Glutamatergic neuron (in vitro differentiated cells): ENCODE data around the gene ADD3. TPM values are rescaled to one million over a fixed set of nuclear protein-coding genes. Genes with fewer than 3 reads are reported as not detected.
A peak's percentile ranks its signal among the peaks of the same experiment; 100 is the strongest.

Experiments used
- DNase-seq: peaks from one replicate; pipeline ENCODE4 v3.0.0; 2022
- H3K27ac Mint-ChIP-seq: one replicate; pipeline ENCODE4 v1.8.0; 2020; ENCODE audit warnings: mild to moderate bottlenecking, mixed read lengths, inconsistent platforms; ENCODE audit not compliant: unreplicated experiment
- H3K27me3 Mint-ChIP-seq: one replicate; pipeline ENCODE4 v1.8.0; 2020; ENCODE audit warnings: mild to moderate bottlenecking, moderate library complexity, mixed read lengths, inconsistent platforms; ENCODE audit not compliant: unreplicated experiment
- H3K36me3 Mint-ChIP-seq: one replicate; pipeline ENCODE4 v1.8.0; 2020; ENCODE audit warnings: mild to moderate bottlenecking, mixed read lengths, inconsistent platforms; ENCODE audit not compliant: unreplicated experiment
- H3K4me1 Mint-ChIP-seq: one replicate; pipeline ENCODE4 v1.8.0; 2020; ENCODE audit warnings: mild to moderate bottlenecking, low read depth, mixed read lengths, inconsistent platforms; ENCODE audit not compliant: unreplicated experiment
- H3K4me3 Mint-ChIP-seq: one replicate; pipeline ENCODE4 v1.8.0; 2020; ENCODE audit warnings: mild to moderate bottlenecking, mixed read lengths, inconsistent platforms; ENCODE audit not compliant: unreplicated experiment
- H3K9me3 Mint-ChIP-seq: one replicate; pipeline ENCODE4 v1.8.0; 2020; ENCODE audit warnings: mild to moderate bottlenecking, moderate library complexity, mixed read lengths, inconsistent platforms; ENCODE audit not compliant: unreplicated experiment
- total RNA-seq: library from RNA; stranded (reverse); fragmentation: NEBNext Ultra II Directional; extraction: Animal tissue kit (Norgen Biotek cat#: 25700); gene quantifications from one replicate; pipeline ENCODE4 v1.2.1, GENCODE V29; 2021; ENCODE audit not compliant: unreplicated experiment
- TF ChIP-seq, protein P1 (sequence below): fragments of 200-600 bp; sonication (generic); IDR thresholded peaks from one replicate; pipeline ENCODE4 v1.5.0; 2021; ENCODE audit not compliant: partially characterized antibody, unreplicated experiment

The ADD3 gene
- total RNA-seq, 1 donor from 2014 or later: 22.8 TPM

DNA sequence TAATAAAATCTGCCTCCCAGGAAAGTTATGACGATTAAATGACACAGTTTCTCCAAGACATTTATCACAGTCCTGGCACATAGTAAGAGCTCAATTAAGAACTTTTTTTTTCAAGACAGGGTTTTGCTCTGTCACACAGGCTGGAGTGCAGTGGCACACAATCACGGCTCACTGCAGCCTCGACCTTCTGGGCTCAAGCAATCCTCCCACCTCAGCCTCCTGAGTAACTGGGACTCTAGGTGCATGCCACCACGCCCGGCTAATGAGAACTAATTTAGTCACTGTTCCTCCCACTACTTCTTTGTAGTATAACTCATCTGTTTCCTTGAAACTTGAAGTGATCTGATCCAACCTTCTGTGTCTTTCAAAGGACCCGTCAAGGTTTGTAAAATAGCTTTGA lies 157.5 kb downstream of the ADD3 start:
- Mint-ChIP-seq H3K36me3 (no peaks in the 10 kb centered on the region), H3K9me3 (no peaks in the 10 kb centered on the region), H3K27me3 (peaks cover 10% of the 10 kb centered on the region), H3K4me1 (peaks cover 20% of the 10 kb centered on the region), H3K4me3 (no peak overlapping the region), H3K27ac (no peak overlapping the region)
- no peak for DNase-seq
- TF ChIP-seq, protein P1, sequence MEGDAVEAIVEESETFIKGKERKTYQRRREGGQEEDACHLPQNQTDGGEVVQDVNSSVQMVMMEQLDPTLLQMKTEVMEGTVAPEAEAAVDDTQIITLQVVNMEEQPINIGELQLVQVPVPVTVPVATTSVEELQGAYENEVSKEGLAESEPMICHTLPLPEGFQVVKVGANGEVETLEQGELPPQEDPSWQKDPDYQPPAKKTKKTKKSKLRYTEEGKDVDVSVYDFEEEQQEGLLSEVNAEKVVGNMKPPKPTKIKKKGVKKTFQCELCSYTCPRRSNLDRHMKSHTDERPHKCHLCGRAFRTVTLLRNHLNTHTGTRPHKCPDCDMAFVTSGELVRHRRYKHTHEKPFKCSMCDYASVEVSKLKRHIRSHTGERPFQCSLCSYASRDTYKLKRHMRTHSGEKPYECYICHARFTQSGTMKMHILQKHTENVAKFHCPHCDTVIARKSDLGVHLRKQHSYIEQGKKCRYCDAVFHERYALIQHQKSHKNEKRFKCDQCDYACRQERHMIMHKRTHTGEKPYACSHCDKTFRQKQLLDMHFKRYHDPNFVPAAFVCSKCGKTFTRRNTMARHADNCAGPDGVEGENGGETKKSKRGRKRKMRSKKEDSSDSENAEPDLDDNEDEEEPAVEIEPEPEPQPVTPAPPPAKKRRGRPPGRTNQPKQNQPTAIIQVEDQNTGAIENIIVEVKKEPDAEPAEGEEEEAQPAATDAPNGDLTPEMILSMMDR: no peak

- Mint-ChIP-seq H3K4me1 (peaks cover 25% of the 10 kb centered on the region), H3K4me3 (no peak overlapping the region), H3K27ac (no peak overlapping the region), H3K36me3 (no peaks in the 10 kb centered on the region), H3K27me3 (peaks cover 11% of the 10 kb centered on the region), H3K9me3 (peaks cover 4% of the 10 kb centered on the region)
- TF ChIP-seq, protein P1: no peak
- DNase-seq: no peak
Observed at GRCh38 chr10:110167149-110167548, 159.4 kb downstream of the ADD3 start.

DNA sequence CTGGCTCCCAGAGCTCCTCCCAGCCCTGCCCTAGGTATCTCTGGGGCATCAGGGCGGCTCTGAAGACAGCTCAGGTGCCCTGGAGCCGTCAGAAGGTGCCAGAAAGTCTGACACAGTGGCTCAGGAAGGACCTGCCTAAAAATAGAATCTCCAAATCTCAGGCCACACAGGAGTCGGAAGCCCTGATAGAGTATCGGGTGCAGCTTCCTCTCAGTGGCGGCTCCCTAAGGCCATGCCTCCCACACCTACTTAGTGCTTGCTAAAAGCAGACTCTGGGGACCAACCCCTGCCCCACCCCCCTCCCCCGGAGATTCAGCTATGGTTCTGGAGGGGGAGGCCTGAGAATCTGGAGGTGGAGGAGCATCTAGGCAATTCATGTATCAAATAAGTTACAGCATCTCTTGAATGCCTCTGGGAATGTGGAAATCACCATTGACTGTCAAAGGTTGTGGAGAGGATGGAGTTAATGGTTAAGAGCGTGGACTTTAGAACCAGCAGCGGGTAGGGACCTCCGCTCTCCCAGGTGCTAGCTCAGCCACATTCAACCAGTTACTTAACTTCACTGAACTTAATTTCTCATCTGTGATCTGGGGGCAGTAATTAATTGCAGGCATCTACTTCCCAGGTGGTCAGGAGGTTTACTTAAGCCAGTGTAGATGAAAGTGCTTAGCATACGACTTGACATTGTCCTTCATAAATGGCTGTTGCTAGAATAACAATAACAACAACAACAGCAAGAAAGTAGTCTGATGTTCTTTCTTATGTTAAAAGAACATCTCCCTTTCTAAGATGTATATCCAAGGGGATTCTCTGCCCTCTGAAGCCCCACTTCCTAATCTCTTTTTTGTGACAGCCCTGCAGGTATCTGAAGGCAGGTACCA lies 161.1 kb downstream of the ADD3 start:
- no peak overlapping the region for H3K4me3 Mint-ChIP-seq
- no peak overlapping the region for H3K27ac Mint-ChIP-seq
- peaks cover 23% of the 10 kb centered on the region for H3K4me1 Mint-ChIP-seq
- peaks cover 17% of the 10 kb centered on the region for H3K27me3 Mint-ChIP-seq
- DNase-seq: no peak
- H3K9me3 Mint-ChIP-seq: peaks cover 4% of the 10 kb centered on the region
- TF ChIP-seq, protein P1: no peak
- H3K36me3 Mint-ChIP-seq: no peaks in the 10 kb centered on the region

DNA sequence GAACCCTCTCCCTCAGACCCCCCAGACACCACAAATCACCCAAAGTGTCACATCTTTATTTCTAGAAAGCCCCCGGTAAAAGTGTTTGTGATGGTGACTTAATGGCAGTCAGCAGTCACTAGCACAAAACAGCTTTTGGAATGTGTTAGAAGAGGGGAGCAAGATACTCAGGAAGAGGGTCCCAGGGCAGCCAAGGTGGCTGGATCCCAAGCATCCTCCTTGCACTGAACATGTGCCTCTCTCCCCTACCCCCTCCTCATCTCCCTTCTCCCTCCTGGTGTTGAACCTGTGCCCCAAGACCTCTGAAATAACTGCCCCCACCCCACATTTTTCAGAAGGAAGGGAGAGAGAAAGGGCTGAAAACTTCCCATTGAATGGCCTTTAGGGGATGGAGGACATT lies 161.8 kb downstream of the ADD3 start:
- TF ChIP-seq, protein P1: no peak
- peaks cover 4% of the 10 kb centered on the region for H3K9me3 Mint-ChIP-seq
- DNase-seq: no peak
- H3K36me3 Mint-ChIP-seq: no peaks in the 10 kb centered on the region
- H3K4me1 Mint-ChIP-seq: peaks cover 23% of the 10 kb centered on the region
- no peak overlapping the region for H3K27ac Mint-ChIP-seq
- H3K4me3 Mint-ChIP-seq: peak overlapping the region; percentile 71
- H3K27me3 Mint-ChIP-seq: peaks cover 14% of the 10 kb centered on the region

- Mint-ChIP-seq H3K4me1 (peaks cover 23% of the 10 kb centered on the region), H3K27me3 (peaks cover 15% of the 10 kb centered on the region), H3K4me3 (peak overlapping the region; percentile 71), H3K36me3 (no peaks in the 10 kb centered on the region), H3K27ac (no peak overlapping the region), H3K9me3 (peaks cover 4% of the 10 kb centered on the region)
- TF ChIP-seq, protein P1: no peak
- peak; percentile 36 for DNase-seq
Observed at GRCh38 chr10:110170142-110170971, 162.6 kb downstream of the ADD3 start.
